Upper lobe of left lung (tissue), 4 donors: ENCODE results near the gene USP16.

Experiments used
- CTCF ChIP-seq, 6 experiments: fragments of 450-650 bp in 4 of 6; fragments of 200-600 bp in 2 of 6; sonication (generic) in 2 of 6; IDR thresholded peaks; one replicate each; pipeline ENCODE4 v1.5.1; 2016 to 2019; ENCODE audit warnings: antibody characterized with exemption in 6 of 6
- POLR2A ChIP-seq, 4 donors: fragments of 450-650 bp; IDR thresholded peaks; one replicate each; pipeline ENCODE4 v1.5.1; 2016 to 2017; ENCODE audit warnings: antibody characterized with exemption in 4 of 4, mild to moderate bottlenecking in 2 of 4

GRCh38 chr21:29056538-29057050 is 32.1 kb downstream of the USP16 start:
- TF ChIP-seq CTCF (IDR thresholded peaks at IDR 0.05) (no peak), POLR2A (IDR thresholded peaks at IDR 0.05) (no peak)
